HG03565 (cell line): ENCODE results near the gene CCDC141.

Experiments
- ATAC-seq: cut with Tn5 transposase; IDR thresholded peaks from one replicate; pipeline ENCODE4 v1.9.1; 2021; ENCODE audit warnings: mild to moderate bottlenecking, moderate library complexity; ENCODE audit not compliant: unreplicated experiment

The CCDC141 gene

DNA sequence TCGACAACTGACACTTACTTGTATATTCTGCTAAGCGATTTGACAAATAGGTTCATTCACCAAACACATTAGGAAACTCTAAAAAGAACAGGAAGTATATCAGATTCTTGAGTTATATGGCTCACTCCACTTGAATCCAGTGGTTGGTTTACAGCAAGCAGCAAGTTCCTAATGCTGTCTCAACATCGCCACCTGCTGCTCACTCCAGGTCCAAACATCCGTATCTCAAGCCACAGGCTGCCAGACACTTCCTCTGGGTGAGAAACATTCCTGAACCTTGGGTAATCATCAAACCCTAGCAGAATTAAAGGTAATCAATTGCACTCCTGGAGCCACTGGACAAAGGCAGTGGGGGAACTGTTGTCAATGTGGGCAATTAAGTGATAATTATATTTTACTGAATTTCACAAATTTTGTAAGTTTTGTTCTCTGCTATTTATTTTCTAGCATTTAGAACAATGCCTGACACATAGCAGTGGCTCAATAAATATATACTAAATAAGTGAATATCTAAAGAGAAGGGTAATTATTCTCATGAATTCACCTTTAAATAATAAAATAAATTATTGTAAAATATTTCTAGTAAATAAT is 135.6 kb downstream of the CCDC141 start:
- ATAC-seq = peak; percentile 88

DNA sequence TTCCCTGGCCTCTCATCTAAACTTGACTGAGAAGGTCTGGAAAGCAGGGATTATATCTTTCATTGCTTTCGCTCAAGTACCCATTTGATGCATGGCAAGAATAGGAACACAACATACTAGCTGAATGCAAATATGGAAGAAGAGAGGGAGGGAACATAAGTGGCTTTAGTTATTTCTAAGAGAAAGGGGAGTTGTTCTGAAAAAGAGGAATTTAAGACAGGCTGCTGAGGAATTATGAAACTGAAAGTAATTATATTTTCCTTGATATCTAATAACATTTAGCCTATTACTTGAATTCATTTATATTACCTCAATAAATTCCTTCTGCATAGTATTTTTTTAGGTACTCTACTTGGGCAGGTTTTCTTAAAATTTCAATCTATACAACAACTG is 136.9 kb downstream of the CCDC141 start:
- ATAC-seq = no peak

DNA sequence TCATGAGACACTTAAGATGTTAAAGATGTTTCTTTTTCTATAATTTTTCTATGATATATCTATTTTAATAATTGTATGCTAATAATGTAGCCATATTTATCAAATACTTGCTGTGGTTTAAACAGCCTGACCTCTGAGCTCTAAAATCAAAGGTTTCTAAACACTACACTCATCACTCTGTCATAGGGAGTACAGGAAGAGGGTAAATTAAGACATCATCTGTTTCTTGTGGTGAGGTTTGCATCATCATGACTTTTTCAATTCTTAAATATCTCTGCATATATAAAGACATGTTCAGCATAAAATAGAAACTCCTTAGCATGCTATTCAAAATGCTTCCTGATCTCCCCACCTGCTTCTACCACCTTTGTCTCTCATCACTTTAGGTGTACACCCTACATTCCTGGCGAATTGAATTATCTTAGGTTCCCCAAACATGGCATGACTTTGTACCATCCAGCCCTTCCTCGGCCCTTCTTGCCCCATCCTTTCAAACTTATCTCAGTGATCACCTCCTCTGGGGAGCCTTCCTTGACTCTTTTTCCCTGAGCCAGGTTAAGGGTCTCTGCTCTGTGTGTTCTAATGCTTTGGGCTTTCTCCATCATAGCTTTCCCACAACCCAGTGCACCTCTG is 137.4 kb downstream of the CCDC141 start:
- no peak for ATAC-seq

DNA sequence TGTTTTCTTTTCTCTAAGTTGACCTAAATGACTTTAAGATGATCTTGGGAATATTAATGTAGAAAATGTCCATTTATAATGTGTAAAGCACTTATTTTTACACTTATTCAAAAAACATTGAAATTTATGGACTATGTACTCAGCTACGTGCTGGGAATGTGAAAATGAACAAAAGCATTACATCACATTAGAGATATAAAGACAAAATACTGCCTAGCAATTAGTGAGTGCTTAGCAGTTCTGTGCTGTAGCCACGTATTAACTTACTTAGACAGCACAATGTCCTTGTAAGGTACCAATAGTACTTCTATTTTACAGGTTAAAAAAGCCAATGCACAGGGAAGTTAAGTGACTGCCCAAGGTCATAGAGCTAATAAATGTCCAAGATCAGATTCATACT is 138.9 kb downstream of the CCDC141 start:
- no peak for ATAC-seq

DNA sequence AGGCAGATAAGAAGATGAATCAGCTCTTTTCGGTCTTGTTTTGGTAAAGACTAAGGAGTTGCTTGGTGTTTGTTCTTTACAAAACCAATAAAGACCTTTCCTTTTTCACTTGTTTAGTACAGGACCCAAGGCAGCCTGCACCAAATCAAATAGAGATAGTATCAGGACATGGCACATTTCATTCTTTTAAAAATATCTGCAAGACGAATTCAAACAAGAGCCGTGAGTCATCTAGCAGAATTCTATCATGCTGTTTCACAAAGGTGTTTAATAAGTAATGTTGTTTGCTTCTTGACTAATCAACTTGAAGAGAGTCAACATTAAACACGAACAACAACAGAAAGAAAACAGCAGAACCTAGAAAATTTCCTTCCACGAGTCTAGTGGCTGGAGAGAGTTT is 139.9 kb downstream of the CCDC141 start:
- no peak for ATAC-seq

DNA sequence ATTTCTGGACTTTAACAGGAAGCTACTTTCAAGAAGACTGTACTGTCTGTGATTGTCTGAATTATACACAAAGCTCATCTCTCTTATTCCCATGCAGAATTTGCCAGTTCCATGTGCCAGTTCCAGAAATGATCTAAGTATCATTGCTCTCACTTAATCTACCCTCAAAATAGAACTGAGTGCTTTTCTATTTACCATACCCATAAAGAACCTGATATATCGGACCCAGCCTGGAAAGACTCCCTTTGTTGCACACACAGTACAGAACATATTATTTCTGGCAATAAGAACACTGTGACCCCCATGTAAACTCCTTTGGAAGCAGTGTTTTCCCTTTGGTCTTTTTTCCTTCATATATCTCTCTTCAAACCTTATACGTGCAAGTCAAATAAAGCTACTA is 140.4 kb downstream of the CCDC141 start:
- no peak for ATAC-seq

DNA sequence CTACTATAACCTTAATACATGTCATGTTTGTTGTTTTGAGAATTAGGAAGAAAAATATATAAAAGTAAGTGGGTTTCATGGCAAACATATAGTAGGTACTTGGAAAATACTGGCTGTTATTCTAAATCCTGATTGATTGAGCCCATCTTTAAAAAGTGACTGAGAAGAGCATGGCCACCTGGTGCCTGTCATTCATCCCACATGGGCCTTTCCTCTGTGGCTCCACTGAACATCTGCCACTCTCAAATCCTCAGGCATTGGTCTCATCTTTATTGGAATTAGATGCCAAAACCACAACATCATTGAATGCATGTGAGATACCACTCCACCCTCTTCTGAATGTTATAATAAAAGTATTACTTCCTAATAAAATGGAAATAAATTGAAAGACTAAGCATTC is 141.1 kb downstream of the CCDC141 start:
- ATAC-seq = no peak

DNA sequence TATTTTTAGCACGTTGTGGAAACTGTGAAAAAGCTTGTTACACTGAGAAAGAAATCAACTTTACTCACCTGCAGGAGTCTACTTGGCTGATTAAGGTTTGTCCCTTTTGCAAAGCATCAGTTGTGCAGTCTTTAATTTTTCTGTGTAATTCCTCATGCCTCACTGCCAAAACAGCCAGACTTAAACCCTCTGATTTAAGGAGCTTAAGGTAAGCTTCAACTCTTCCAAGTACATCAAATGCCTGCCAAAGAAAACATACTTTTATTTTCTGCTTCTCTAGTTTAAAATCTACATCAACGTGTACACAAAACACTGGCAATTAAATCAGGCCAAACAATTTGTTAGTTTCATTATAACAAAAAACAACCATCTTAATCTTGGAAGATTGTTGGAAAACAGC is 144.7 kb downstream of the CCDC141 start:
- ATAC-seq = no peak

DNA sequence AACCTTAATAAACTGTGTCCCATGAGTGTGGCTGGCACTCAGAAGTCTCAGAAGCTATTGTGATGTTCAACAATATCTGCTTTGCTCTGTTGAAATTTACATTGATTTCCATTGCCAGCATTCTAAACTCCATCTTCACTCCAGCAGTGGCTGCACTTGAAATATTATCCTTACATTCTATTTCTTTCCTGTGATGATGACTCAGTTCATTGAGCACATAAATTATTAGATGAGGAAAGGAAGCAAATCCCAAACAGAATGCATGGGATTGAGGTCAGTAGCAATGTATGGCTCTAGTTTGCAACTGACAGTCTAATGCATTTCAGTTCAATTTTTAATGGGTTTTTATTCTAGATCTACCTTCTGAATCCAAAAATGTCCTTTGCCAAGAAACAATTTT is 150.3 kb downstream of the CCDC141 start:
- ATAC-seq = no peak

DNA sequence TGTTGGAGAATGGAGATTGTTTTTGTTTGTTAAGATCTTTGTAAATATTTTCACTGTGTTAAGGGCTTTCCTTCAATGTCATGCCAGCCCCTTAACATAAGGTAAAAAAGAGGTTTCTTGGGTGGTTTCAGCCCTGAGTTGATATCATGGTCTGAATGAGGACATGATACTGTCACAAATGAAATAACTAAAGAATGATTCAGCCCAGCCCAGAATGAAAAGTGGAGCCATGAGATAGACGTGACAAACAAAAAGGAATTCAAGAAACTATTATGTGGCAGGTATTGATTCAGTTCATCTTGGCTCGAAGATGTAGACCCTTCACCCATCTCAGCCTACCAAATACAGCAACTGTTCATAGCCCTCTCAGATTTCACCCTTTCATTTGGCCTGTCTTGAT is 154.1 kb downstream of the CCDC141 start:
- no peak for ATAC-seq

DNA sequence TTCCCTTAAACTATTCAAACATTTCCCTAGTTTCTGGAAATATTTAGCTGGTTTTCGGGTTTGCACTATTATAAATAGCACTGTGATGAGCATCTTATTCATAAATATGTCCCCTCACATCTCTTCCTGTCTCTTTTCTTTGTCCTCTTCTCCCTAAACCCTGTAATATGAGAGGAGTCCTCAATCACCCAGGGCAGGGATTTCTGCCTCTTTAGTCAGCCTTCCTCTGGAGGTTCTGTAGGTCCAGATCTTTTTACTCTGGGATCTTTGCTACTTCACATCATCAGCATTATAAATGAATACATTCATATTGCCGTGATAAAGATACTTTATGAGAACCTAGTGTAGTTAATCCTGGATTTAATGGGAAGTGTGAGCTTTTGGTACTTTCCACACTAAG is 154.8 kb downstream of the CCDC141 start:
- ATAC-seq = no peak

DNA sequence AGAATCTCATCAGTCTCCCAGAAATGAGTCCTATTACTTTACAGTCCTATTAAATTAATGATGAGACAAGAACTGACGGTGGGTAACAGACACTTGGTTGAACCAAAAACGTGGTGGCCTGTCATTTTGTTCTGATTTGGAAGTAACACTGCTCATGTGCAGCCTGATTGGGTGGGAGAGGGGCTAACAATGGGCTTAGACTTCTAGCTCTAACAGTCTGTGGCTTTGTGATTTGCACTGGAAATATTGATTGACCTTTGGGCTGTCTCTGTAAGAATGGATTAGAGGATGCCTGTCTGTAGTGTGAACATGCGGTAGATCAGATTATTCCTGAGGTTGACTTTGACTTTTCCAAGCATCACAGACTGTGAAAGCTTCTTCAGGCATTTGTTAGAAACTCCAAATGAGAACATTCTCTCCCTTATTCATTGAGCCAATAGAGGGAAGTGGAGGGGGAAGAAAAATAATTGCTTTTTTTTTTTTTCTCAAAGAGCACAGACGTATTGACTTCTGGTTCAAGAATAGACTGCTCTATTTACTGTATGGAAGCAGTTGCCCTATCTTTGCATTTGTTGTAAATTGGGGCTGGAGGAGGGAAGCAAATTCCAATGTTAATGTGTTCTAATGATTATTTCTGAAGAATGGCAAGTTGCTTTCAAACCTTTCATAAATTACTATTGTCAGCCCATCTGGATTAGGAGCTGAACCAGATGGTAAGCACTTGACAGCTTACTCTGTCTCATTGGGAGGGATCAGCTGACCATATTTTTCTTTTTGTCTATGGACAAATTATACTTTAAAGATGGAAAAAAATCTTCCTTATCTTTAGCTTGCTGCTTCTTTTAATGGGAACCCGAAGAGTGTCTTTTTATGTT is 156.9 kb downstream of the CCDC141 start:
- ATAC-seq = no peak

DNA sequence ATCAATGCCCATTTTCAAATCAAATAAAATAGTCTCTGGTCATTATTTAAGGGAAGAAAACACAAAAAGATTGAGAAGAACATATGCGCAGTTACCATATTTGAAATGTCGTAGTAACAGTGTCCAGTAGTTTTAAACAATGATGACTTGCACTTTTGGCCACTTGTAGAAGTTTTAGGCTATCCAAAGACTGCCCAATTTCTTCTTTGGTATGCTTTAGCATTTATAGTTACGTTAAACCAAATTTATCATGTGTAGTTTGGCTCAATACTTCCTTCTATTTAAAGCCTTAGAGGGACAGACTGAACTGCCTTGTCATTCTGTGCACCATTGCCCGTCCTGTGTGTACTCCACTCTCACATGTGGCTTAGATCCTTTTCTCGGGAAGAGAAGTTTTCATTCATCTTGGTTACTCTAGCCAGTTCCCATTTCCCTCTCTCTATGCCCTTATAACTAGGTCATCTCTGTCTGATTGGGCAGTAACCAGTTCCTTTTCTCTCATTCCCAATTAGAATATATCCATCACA is 157.9 kb downstream of the CCDC141 start:
- no peak for ATAC-seq

DNA sequence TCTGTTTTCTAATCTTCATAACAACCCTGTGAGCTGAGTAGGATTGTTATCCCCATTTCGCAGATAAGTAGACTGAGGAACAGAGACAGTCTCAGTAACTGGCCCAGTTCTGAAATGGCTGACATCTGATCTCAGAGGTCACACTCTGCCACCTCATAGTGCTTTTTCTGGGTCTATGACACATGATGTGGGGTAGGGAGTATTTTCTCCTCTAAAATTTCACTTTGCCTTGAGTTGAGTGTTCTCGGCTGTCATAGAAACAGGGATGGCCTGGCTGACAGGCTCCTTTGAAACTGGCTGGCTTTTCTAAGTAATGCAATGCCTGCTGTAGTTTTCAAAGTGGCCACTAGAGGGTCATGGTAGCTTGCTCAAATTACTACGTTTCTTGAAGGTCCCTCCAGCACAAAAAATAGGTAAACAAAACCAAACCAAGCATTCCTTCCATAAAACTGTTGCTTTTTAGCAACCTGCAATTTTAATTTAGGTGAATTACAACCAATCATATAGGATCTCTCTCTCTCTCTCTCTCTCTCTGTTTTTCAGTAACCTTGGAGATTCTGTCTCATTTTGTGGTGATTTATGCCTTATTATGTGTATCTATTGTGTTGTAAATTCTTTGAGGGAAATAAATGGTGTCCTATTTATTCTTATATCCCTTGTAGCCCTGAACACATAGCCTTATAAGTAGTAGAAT is 158.5 kb downstream of the CCDC141 start:
- peak; percentile 85 for ATAC-seq

DNA sequence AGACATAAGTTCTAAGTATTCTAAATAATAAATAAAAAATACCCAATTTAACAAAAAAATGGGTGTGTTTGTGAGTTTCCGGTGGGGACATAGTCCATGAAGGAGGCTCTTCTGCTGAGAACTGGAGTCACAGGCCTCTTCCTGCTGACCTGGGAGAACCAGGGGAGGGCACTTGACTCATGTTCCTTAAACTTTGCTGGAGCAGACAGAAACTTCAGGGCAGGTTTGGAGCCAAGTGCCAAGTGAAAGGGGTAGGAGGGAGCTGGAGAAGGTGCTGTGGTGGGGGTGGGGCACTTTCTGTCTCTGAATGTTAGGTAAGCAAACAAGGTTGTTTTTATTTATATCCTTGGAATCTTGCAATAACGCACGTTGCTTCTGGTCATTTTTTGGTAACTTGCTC is 163.9 kb downstream of the CCDC141 start:
- no peak for ATAC-seq

DNA sequence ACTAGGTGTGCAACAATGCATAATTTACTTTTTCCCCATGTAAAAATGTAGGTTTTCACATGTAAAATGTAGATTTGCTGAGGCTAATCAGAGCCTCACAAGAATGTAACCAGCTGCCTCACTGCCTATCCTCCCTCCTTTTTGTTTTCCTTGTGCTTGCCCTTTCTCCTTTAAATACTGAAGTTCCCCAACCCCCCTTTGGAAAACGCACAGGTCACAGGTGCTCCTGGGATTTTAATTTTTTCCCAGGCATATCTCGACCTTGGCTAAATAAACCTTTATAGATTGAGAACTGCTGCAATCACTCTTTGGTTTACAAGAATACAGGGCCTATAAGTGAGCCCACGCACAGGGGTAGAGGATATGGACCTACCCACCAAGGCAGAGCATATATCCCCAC is 165.5 kb downstream of the CCDC141 start:
- ATAC-seq = no peak

DNA sequence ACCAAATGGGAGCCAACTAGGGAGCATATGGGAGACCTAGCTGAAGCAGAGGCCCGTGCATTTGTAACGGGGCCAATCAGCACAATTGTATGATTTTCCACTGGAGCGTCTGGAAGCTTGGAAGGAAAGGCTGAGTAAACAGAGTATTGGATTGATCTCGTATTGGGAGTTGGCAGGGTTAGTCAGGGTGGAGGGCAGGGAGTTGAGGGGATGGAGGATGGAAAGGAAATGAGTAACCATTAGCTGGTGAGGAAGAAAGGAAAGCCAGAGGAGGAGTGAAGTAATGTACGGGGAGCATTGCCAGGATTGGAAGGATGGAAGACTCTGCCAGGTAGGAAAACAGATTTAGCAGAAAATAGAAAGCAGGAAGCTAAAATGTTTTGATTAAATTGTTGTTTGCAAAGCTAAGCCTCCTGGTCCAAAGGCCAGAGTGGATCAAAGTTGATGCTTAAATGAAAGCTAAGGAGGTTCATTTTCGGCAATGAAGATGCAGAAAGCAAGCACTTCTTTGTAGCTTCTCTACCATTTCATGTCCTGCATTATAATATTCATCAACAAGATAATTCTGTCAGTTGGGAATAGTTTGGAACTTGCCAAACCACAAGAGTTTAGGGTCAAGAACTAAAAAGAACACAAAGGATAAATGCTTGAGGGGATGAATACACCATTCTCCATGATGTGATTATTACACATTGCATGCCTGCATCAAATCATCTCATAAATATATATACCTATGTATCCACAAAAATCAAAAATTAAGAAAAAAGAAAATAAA is 167.1 kb downstream of the CCDC141 start:
- ATAC-seq = no peak

DNA sequence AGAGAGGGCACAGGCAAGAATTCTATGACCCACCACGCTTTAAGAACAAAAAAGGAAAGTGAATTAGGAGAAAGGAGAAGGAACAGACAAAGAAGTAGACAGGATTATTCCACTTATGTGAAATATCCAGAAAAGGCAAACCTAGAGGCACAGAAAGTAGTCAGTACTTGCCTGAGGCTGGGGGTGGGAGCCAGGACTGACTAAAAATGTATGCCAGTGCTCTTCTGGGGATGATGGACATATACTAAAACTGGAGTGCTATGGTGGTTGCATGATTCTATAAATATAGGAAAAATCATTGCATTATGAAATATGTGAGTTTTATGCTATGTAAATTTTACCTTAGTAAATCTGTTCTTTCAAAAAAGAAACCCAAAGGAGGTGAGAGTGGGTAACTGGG is 168.9 kb downstream of the CCDC141 start:
- ATAC-seq = no peak

DNA sequence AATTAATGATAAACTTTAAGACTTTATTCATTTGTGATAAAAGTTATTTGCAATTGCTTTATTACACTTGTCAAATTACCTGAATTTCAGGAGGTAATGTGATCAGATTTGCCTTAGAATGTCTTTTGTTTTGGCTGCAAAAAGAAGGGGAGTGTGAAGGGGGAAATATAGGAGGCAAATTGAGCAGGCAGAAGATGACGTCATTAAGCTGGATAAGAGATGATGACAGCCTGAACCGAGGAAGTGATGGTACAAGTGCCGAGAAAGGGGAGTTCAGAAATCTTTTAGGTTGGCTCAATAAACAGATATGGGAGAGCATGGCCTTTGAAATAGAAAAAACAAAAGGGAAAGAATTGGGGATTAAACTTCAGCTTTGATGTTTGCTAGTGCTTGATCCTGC is 169.7 kb downstream of the CCDC141 start:
- no peak for ATAC-seq

DNA sequence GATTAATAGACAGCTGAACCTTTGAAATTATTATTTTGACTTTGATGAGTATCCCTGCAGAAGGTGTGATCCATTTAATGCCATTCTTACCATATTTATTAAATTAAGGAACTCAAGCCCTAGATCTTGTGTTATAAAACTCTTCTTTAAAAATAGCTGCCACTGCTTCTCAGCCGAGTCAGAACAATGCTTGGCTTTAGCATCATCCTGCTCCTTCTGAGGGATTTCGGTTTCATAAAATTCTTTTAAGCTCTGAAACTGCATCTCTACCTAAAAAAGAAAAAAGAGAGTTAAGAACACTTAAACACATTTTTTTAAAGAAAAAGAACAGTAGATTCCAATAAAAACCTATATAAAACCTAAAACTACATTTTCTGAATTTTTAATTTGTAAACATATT is 172.1 kb downstream of the CCDC141 start:
- ATAC-seq = no peak
